ENCODE results near the gene CAPN2. TPM values are rescaled to one million over a fixed set of nuclear protein-coding genes. Genes with fewer than 3 reads are reported as not detected.

Gene CAPN2
- total RNA-seq, 1 donor from 2014 or later = 353 TPM

DNA sequence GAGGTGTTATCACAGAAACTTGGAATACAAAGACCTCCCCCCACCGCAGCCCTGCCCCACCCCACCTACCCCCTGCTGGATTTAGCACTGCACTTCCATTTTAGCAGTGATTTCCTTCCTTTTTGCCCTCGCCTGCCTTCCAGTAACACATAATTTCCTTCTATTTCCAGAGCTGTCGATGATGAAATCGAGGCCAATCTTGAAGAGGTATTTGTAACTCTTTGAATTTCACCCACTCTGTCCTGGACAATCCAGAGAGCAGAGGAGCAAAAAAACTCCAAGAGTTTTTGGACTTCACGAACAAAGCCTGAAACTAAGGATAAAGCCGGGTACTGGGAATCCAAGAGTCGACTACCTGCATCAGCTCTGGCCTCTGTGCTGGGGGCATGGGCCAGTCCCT lies 49.1 kb downstream of the CAPN2 start:
- no peak overlapping the region for H3K4me3 ChIP-seq (ENCODE audit: low read depth, low read length)
- H3K27me3 ChIP-seq (ENCODE audit: control insufficient read depth, insufficient read depth, low read length) = no peaks in the 10 kb centered on the region
- no peak for FAIRE-seq
- peaks cover 56% of the 10 kb centered on the region for H3K36me3 ChIP-seq (ENCODE audit: control insufficient read depth, insufficient read depth, low read length)
- TF ChIP-seq, protein P1, sequence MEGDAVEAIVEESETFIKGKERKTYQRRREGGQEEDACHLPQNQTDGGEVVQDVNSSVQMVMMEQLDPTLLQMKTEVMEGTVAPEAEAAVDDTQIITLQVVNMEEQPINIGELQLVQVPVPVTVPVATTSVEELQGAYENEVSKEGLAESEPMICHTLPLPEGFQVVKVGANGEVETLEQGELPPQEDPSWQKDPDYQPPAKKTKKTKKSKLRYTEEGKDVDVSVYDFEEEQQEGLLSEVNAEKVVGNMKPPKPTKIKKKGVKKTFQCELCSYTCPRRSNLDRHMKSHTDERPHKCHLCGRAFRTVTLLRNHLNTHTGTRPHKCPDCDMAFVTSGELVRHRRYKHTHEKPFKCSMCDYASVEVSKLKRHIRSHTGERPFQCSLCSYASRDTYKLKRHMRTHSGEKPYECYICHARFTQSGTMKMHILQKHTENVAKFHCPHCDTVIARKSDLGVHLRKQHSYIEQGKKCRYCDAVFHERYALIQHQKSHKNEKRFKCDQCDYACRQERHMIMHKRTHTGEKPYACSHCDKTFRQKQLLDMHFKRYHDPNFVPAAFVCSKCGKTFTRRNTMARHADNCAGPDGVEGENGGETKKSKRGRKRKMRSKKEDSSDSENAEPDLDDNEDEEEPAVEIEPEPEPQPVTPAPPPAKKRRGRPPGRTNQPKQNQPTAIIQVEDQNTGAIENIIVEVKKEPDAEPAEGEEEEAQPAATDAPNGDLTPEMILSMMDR (IDR thresholded peaks at IDR 0.05; ENCODE audit: insufficient read depth, low read length, severe bottlenecking) = no peak
- no peak for DNase-seq (ENCODE audit: low read depth)

DNA sequence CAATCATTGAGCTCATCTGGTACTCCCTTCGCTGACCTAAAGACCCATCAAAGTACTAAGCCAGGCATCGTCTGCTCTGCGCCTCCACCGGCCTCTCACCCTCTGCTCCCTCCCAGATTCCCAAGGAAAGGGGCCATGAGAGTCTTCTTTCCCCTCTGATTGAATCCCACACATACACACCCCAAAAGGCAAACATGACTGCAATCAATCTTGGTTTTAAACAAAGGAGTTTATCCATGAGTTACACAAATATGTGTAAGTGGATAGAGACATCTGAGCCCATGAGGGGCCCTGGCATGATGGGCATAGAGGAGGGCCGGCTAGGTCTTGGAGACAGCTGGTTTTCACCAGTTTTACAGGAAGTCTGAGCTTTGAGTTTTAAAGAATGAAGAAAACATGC lies 50.9 kb downstream of the CAPN2 start:
- FAIRE-seq (no peak), DNase-seq (ENCODE audit: low read depth) (no peak)
- peaks cover 46% of the 10 kb centered on the region for H3K36me3 ChIP-seq (ENCODE audit: control insufficient read depth, insufficient read depth, low read length)
- no peak overlapping the region for H3K4me3 ChIP-seq (ENCODE audit: low read depth, low read length)
- no peaks in the 10 kb centered on the region for H3K27me3 ChIP-seq (ENCODE audit: control insufficient read depth, insufficient read depth, low read length)
- TF ChIP-seq, protein P1 (IDR thresholded peaks at IDR 0.05; ENCODE audit: insufficient read depth, low read length, severe bottlenecking) = no peak

DNA sequence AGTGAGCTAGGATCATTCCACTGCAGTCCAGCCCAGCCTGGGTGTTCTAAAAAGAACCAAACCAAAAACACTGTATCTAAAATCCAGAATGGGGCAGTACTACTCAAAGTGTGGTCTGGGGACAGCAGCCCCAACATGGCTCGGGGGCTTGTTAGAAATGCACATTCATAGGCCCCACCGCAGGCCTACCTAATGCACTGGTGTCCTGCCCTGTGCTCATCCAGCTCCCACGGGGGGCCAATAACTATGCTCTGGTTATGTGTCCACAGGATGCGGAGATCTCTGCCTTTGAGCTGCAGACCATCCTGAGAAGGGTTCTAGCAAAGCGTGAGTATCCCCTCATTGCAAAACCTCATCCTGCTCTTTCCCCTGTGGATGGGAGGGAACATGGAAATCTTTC lies 51.5 kb downstream of the CAPN2 start:
- no peaks in the 10 kb centered on the region for H3K27me3 ChIP-seq (ENCODE audit: control insufficient read depth, insufficient read depth, low read length)
- peaks cover 45% of the 10 kb centered on the region for H3K36me3 ChIP-seq (ENCODE audit: control insufficient read depth, insufficient read depth, low read length)
- no peak overlapping the region for H3K4me3 ChIP-seq (ENCODE audit: low read depth, low read length)
- TF ChIP-seq, protein P1 (IDR thresholded peaks at IDR 0.05; ENCODE audit: insufficient read depth, low read length, severe bottlenecking) = no peak
- DNase-seq (ENCODE audit: low read depth) (no peak), FAIRE-seq (no peak)

DNA sequence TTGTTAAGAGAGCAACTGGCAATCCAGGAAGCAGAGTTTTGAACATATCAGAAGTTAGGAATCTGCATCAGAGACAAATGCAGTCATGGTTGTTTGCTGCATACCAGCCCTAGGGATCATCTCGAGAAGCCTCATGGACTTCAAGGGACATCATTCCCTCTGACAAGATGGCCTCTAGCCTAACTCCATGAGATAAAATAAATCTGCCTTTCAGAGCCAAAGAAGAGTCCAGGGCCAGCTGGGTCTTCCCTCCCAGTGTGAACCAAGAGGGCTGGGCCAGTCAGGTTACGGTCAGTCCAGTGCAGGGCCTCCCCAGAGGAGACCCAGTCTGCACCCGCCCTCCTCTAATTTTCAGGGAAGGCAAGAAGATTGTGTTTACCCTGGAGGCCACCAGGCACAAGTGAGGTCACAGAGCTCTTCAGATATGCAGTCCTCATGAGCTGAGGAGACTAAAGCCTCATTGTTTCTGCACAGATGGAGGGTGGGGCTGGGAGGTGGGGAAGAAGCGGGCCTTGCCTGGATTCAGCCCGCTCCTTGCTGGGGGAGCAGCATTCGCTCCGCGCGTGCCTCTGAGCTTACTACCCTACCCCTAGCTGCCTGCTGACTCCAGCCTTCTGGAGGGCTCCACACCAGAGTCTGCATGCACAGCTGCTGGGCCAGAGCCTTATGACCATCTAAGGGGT lies 52.8 kb downstream of the CAPN2 start:
- FAIRE-seq (no peak), DNase-seq (ENCODE audit: low read depth) (no peak)
- Histone ChIP-seq H3K4me3 (ENCODE audit: low read depth, low read length) (no peak overlapping the region), H3K27me3 (ENCODE audit: control insufficient read depth, insufficient read depth, low read length) (no peaks in the 10 kb centered on the region), H3K36me3 (ENCODE audit: control insufficient read depth, insufficient read depth, low read length) (peaks cover 40% of the 10 kb centered on the region)
- TF ChIP-seq, protein P1 (IDR thresholded peaks at IDR 0.05; ENCODE audit: insufficient read depth, low read length, severe bottlenecking) = no peak

DNA sequence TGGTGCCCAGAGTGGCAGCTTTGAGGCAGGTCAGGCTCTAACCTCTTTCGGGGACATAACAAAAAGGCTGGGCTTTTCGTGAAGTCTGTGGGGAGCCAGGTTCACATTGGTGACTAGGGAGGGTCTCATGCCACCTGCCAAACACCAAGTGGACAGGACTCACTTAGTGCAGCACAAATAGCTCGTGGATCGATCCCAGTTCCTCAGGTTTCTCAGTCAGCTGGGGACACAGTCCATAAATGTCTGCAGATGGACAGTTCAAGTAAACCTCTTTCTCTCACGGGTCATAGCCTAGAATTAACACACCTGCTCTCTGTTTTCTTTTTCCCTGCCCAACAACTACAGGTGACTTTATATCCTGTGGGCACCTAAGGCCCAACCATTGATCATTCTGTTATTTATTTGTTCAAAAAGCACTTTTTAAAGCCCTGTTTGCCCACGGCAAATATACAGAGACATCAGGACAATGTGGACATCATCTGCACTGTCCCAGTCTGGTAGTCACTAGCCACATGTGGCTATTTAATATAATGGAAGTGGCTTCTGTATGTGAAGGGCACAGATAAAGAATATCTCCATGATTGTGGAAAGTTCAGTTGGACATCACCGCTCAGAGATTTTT lies 53.5 kb downstream of the CAPN2 start:
- H3K4me3 ChIP-seq (ENCODE audit: low read depth, low read length) = no peak overlapping the region
- FAIRE-seq (no peak), DNase-seq (ENCODE audit: low read depth) (no peak)
- peaks cover 36% of the 10 kb centered on the region for H3K36me3 ChIP-seq (ENCODE audit: control insufficient read depth, insufficient read depth, low read length)
- TF ChIP-seq, protein P1 (IDR thresholded peaks at IDR 0.05; ENCODE audit: insufficient read depth, low read length, severe bottlenecking) = no peak
- no peaks in the 10 kb centered on the region for H3K27me3 ChIP-seq (ENCODE audit: control insufficient read depth, insufficient read depth, low read length)
